ENCODE data around the gene PRELID2.

- TF ChIP-seq CTCF (IDR thresholded peaks at IDR 0.05 in 8 of 11, conservative IDR thresholded peaks at IDR 0.05 in 3 of 11), result no peak
- no peak for TF ChIP-seq POLR2A (IDR thresholded peaks at IDR 0.05)
- TF ChIP-seq POLR2AphosphoS5 (IDR thresholded peaks at IDR 0.05), result no peak
Measured at GRCh38 chr5:145715412-145715811, 119.7 kb downstream of the PRELID2 start.
